DOHH2 (cell line): ENCODE data around the gene AMMECR1.

Experiments used
- H3F3A ChIP-seq: fragments of 200-600 bp; sonication (generic), shearing (Covaris generic); 2 replicates; pipeline ENCODE4 v1.6.0; 2016; ENCODE audit warnings: antibody characterized with exemption, mild to moderate bottlenecking; ENCODE audit not compliant: control insufficient read depth, insufficient read depth
- H3K27ac ChIP-seq: fragments of 200-600 bp; sonication (generic); 2 replicates; pipeline ENCODE4 v1.5.1; 2014; ENCODE audit warnings: low read depth, mild to moderate bottlenecking, low read length, moderate library complexity
- H3K27me3 ChIP-seq: fragments of 200-600 bp; sonication (generic); 2 replicates; pipeline ENCODE4 v1.6.1; 2014; ENCODE audit warnings: mild to moderate bottlenecking, low read length, mixed read lengths; ENCODE audit not compliant: control insufficient read depth
- H3K36me3 ChIP-seq: fragments of 200-600 bp; sonication (generic); 2 replicates; pipeline ENCODE4 v1.6.1; 2014; ENCODE audit warnings: mild to moderate bottlenecking, low read length, moderate library complexity, mixed read lengths; ENCODE audit not compliant: control insufficient read depth
- H3K4me1 ChIP-seq: fragments of 200-600 bp; sonication (generic); 2 replicates; pipeline ENCODE4 v1.6.1; 2014; ENCODE audit warnings: mild to moderate bottlenecking, low read length, mixed read lengths; ENCODE audit not compliant: control insufficient read depth
- H3K4me2 ChIP-seq: fragments of 200-600 bp; sonication (generic); 2 replicates; pipeline ENCODE4 v1.6.0; 2014; ENCODE audit warnings: mild to moderate bottlenecking, low read length, moderate library complexity
- H3K4me3 ChIP-seq: fragments of 200-600 bp; sonication (generic); 2 replicates; pipeline ENCODE4 v1.5.1; 2014; ENCODE audit warnings: mild to moderate bottlenecking, low read length, mixed read lengths
- H3K79me2 ChIP-seq: fragments of 200-600 bp; sonication (generic); 2 replicates; pipeline ENCODE4 v1.6.1; 2014; ENCODE audit warnings: mild to moderate bottlenecking, low read length, mixed read lengths; ENCODE audit not compliant: control insufficient read depth
- H3K9me2 ChIP-seq: fragments of 200-600 bp; sonication (generic); replicated peaks from 2 replicates; pipeline ENCODE4 v1.6.1; 2014; ENCODE audit warnings: mild to moderate bottlenecking, low read length, mixed read lengths; ENCODE audit not compliant: control insufficient read depth
- H3K9me3 ChIP-seq: fragments of 200-600 bp; sonication (generic); 2 replicates; pipeline ENCODE4 v1.6.1; 2014; ENCODE audit warnings: antibody characterized with exemption, low read length, mixed read lengths; ENCODE audit not compliant: control insufficient read depth, insufficient read depth
- H4K20me1 ChIP-seq: fragments of 200-600 bp; sonication (generic); 2 replicates; pipeline ENCODE4 v1.6.0; 2014; ENCODE audit warnings: low read depth, mild to moderate bottlenecking, antibody characterized with exemption, low read length, moderate library complexity; ENCODE audit not compliant: control insufficient read depth, insufficient read depth
- CTCF ChIP-seq: fragments of 200-600 bp; sonication (generic); IDR thresholded peaks from one replicate; pipeline ENCODE4 v1.5.1; 2014; ENCODE audit warnings: antibody characterized with exemption, mild to moderate bottlenecking, low read depth, low read length; ENCODE audit not compliant: poor library complexity, severe bottlenecking
- EZH2phosphoT487 ChIP-seq: fragments of 200-600 bp; sonication (generic); IDR thresholded peaks from 2 replicates; pipeline ENCODE4 v1.6.1; 2017; ENCODE audit warnings: borderline replicate concordance, mild to moderate bottlenecking, antibody characterized with exemption, low read length, moderate library complexity, mixed read lengths

AMMECR1 gene

GRCh38 chrX:110358548-110358947 lies 40.7 kb upstream of the AMMECR1 start, which contains the start of gene RTL9:
TSS of gene RTL9 (plus strand) at chrX:110358848. CDS start at chrX:110450618, 91,770 bp downstream.
- Histone ChIP-seq H3K9me3 (no peaks in the 10 kb centered on the region), H3F3A (no peaks in the 10 kb centered on the region), H3K4me1 (no peaks in the 10 kb centered on the region), H3K9me2 (no peaks in the 10 kb centered on the region), H3K4me3 (no peak within 1 kb of the TSS), H4K20me1 (no peaks in the 10 kb centered on the region), H3K27ac (no peak within 1 kb of the TSS), H3K4me2 (no peak within 1 kb of the TSS), H3K79me2 (no peaks in the 10 kb centered on the region), H3K36me3 (no peaks in the 10 kb centered on the region), H3K27me3 (no peaks in the 10 kb centered on the region)
- TF ChIP-seq EZH2phosphoT487, result no peak
- TF ChIP-seq CTCF, result no peak

- Histone ChIP-seq H3K36me3 (no peaks in the 10 kb centered on the region), H4K20me1 (no peaks in the 10 kb centered on the region), H3K27me3 (no peaks in the 10 kb centered on the region), H3K4me3 (no peak overlapping the region), H3K9me2 (no peaks in the 10 kb centered on the region), H3F3A (no peaks in the 10 kb centered on the region), H3K79me2 (no peaks in the 10 kb centered on the region), H3K27ac (no peak overlapping the region), H3K4me1 (no peaks in the 10 kb centered on the region), H3K9me3 (no peaks in the 10 kb centered on the region), H3K4me2 (no peak overlapping the region)
- TF ChIP-seq CTCF (no peak), EZH2phosphoT487 (no peak)
Measured at GRCh38 chrX:110346681-110347080, 28.8 kb upstream of the AMMECR1 start.

DNA sequence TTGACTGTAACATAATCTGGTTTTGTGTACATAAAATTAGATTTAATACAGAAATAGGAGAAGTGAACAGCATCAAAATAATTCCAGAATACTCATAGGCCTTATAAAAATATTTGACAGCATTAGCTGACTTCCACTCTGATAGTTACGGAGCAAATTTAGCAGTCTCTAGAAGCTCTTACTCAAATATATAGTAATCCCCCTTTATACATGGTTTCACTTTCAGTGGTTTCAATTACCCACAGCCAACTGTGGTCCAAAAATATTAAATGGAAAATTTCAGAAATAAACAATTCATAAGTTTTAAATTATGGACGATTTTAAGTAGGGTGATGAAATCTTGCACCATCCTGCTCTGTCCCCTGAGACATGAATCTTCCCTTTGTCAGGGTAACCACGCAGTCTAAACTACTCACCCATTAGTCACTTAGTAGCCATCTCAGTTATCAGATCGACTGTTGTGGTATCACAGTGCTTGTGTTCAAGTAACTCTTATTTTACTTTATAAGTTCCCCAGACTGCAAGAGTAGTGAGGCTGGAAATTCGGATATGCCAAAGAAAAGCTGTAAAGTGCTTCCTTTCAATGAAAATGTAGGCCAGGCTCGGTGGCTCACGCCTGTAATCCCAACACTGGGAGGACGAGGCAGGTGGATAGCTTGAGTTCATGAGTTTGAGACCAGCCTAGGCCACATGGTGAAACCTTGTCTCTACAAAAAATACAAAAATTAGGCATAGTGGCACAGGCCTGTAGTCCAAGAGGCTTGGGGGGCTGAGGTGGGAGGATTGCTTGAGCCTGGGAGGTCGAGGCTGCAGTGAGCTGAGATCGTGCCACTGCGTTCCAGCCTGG lies 23.5 kb upstream of the AMMECR1 start:
- H3K79me2 ChIP-seq, result no peaks in the 10 kb centered on the region
- TF ChIP-seq EZH2phosphoT487, result no peak
- no peak for TF ChIP-seq CTCF
- H4K20me1 ChIP-seq, result no peaks in the 10 kb centered on the region
- H3K4me1 ChIP-seq, result no peaks in the 10 kb centered on the region
- H3K9me2 ChIP-seq, result no peaks in the 10 kb centered on the region
- H3K4me2 ChIP-seq, result no peak overlapping the region
- H3K27ac ChIP-seq, result no peak overlapping the region
- no peaks in the 10 kb centered on the region for H3K9me3 ChIP-seq
- H3F3A ChIP-seq, result no peaks in the 10 kb centered on the region
- H3K36me3 ChIP-seq, result no peaks in the 10 kb centered on the region
- H3K4me3 ChIP-seq, result no peak overlapping the region
- H3K27me3 ChIP-seq, result no peaks in the 10 kb centered on the region
